GM12878 (cell line): ENCODE results near the gene SLC29A2.

Source experiments
- CTCF ChIP-seq, 3 experiments: IDR thresholded peaks in 2 of 3; conservative IDR thresholded peaks in 1 of 3; 2 replicates each; pipeline ENCODE4 v1.5.1; 2011; ENCODE audit warnings: low read depth in 3 of 3, low read length in 3 of 3, mild to moderate bottlenecking in 3 of 3, control low read depth in 2 of 3, moderate library complexity in 2 of 3, inconsistent platforms in 1 of 3, mixed read lengths in 1 of 3; ENCODE audit not compliant: control insufficient read depth in 2 of 3, insufficient read depth in 1 of 3; ENCODE audit errors: extremely low read depth in 1 of 3
- EZH2 ChIP-seq: IDR thresholded peaks from 2 replicates; pipeline ENCODE4 v1.6.1; 2012; ENCODE audit warnings: low read depth, mild to moderate bottlenecking, control low read depth, inconsistent platforms, low read length, borderline replicate concordance; ENCODE audit not compliant: control insufficient read depth
- KAT2A ChIP-seq: conservative IDR thresholded peaks from 2 replicates; pipeline ENCODE4 v1.6.1; 2011; ENCODE audit warnings: low read depth, low read length; ENCODE audit not compliant: control insufficient read depth
- MAX ChIP-seq: IDR thresholded peaks from 2 replicates; pipeline ENCODE4 v1.6.1; 2012; ENCODE audit warnings: low read depth, low read length, improper control_type of control experiment
- PAX8 ChIP-seq: fragments of 450-650 bp; IDR thresholded peaks from 2 replicates; pipeline ENCODE4 v1.6.1; 2017; ENCODE audit warnings: mild to moderate bottlenecking, moderate library complexity
- POLR2A ChIP-seq: IDR thresholded peaks from 2 replicates; pipeline ENCODE4 v1.6.1; 2011; ENCODE audit warnings: low read depth, mild to moderate bottlenecking, low read length
- POLR2AphosphoS2 ChIP-seq: IDR thresholded peaks from 2 replicates; pipeline ENCODE4 v1.6.1; 2011; ENCODE audit warnings: low read depth, mild to moderate bottlenecking, low read length, improper control_type of control experiment, moderate library complexity
- POLR2AphosphoS5 ChIP-seq: IDR thresholded peaks from 2 replicates; pipeline ENCODE4 v1.6.1; 2011; ENCODE audit warnings: mild to moderate bottlenecking, low read length, inconsistent platforms
- RCOR1 ChIP-seq: conservative IDR thresholded peaks from 2 replicates; pipeline ENCODE4 v1.6.1; 2012; ENCODE audit warnings: low read depth, low read length, improper control_type of control experiment
- SMAD1 ChIP-seq: fragments of 450-650 bp; IDR thresholded peaks from 2 replicates; pipeline ENCODE4 v1.6.1; 2018; ENCODE audit warnings: mild to moderate bottlenecking, low read depth; ENCODE audit not compliant: partially characterized antibody

GRCh38 chr11:66315921-66316811, 55.4 kb downstream of the SLC29A2 start:
- no peak for TF ChIP-seq CTCF (IDR thresholded peaks at IDR 0.05 in 2 of 3, conservative IDR thresholded peaks at IDR 0.05 in 1 of 3; ENCODE audit: control insufficient read depth in 2 of 3, extremely low read depth in 1 of 3, insufficient read depth in 1 of 3, low read depth in 3 of 3, low read length in 3 of 3)
- TF ChIP-seq SMAD1: no peak
- no peak for TF ChIP-seq KAT2A
- TF ChIP-seq POLR2AphosphoS5: no peak
- TF ChIP-seq POLR2AphosphoS2: no peak
- TF ChIP-seq RCOR1: no peak
- TF ChIP-seq MAX: no peak
- TF ChIP-seq POLR2A: no peak
- TF ChIP-seq PAX8: no peak
- TF ChIP-seq EZH2: no peak
